HEK293 (cell line): ENCODE results near the gene TUT4.

Experiments used
- CTCF ChIA-PET: fragments of 350-600 bp; formaldehyde crosslinking; extraction: SDS; loops from one replicate; lab custom pipeline; 2021; ENCODE audit warnings: antibody characterized with exemption; lab: Yijun Ruan, JAX
- POLR2A ChIA-PET: fragments of 300-600 bp; formaldehyde crosslinking; extraction: SDS; loops from one replicate; lab custom pipeline; 2020; ENCODE audit warnings: antibody characterized with exemption, inconsistent platforms; lab: Yijun Ruan, JAX
- H3K27ac ChIP-seq: fragments of 200-500 bp; sonication (Bioruptor generic); 2 replicates; pipeline ENCODE4 v1.5.1; 2014; ENCODE audit warnings: low read depth, low read length, control low read depth, inconsistent platforms; ENCODE audit errors: extremely low read depth
- H3K36me3 ChIP-seq, 2 experiments: fragments of 200-500 bp in 1 of 2; sonication (Bioruptor generic) in 1 of 2; 1 replicate in 1 of 2; 2 replicates in 1 of 2; pipeline ENCODE4 v1.5.1; 2014 to 2017; ENCODE audit warnings: inconsistent platforms in 2 of 2, low read length in 2 of 2; ENCODE audit not compliant: control insufficient read depth in 2 of 2, insufficient read depth in 1 of 2
- H3K4me1 ChIP-seq: fragments of 200-500 bp; sonication (Bioruptor generic); 2 replicates; pipeline ENCODE4 v1.5.1; 2014; ENCODE audit warnings: mild to moderate bottlenecking, low read length, inconsistent platforms; ENCODE audit not compliant: control insufficient read depth, insufficient read depth
- H3K4me3 ChIP-seq: 2 replicates; pipeline ENCODE4 v1.5.1; 2011; ENCODE audit warnings: low read depth, mild to moderate bottlenecking, control low read depth, low read length, moderate library complexity
- H3K9me3 ChIP-seq: fragments of 200-500 bp; sonication (Bioruptor generic); 2 replicates; pipeline ENCODE4 v1.5.1; 2014; ENCODE audit warnings: low read depth, low read length, inconsistent platforms; ENCODE audit not compliant: control insufficient read depth, insufficient read depth
- EGR2 ChIP-seq: fragments of 450-650 bp; formaldehyde crosslinking; IDR thresholded peaks from 2 replicates; pipeline ENCODE4 v1.5.1; 2016; ENCODE audit warnings: low read depth, missing biosample characterization, missing genetic modification characterization
- GLI2 ChIP-seq: fragments of 450-650 bp; formaldehyde crosslinking; IDR thresholded peaks from 2 replicates; pipeline ENCODE4; 2017; ENCODE audit warnings: missing biosample characterization, missing genetic modification characterization, low read depth, borderline replicate concordance
- KLF1 ChIP-seq: fragments of 450-650 bp; formaldehyde crosslinking; IDR thresholded peaks from 2 replicates; pipeline ENCODE4 v1.5.1; 2016; ENCODE audit warnings: missing biosample characterization, missing genetic modification characterization
- KLF9 ChIP-seq: fragments of 450-650 bp; formaldehyde crosslinking; IDR thresholded peaks from 2 replicates; pipeline ENCODE4 v1.5.1; 2016; ENCODE audit warnings: missing biosample characterization, missing genetic modification characterization, low read depth
- MEIS1 ChIP-seq: sonication (generic); formaldehyde crosslinking; IDR thresholded peaks from 2 replicates; pipeline ENCODE4 v1.8.1; 2022; ENCODE audit warnings: missing genetic modification reagents, mild to moderate bottlenecking, borderline replicate concordance
- ZBTB20 ChIP-seq: fragments of 450-650 bp; formaldehyde crosslinking; IDR thresholded peaks from 2 replicates; pipeline ENCODE4 v1.5.1; 2016; ENCODE audit warnings: missing biosample characterization, missing genetic modification characterization
- ZNF121 ChIP-seq: fragments of 450-650 bp; formaldehyde crosslinking; IDR thresholded peaks from 2 replicates; pipeline ENCODE4 v1.5.1; 2016; ENCODE audit warnings: missing biosample characterization, missing genetic modification characterization
- ZNF132 ChIP-seq: fragments of 450-650 bp; formaldehyde crosslinking; IDR thresholded peaks from 2 replicates; pipeline ENCODE4 v1.5.1; 2017; ENCODE audit warnings: missing biosample characterization, missing genetic modification characterization, borderline replicate concordance
- ZNF140 ChIP-seq: fragments of 450-650 bp; formaldehyde crosslinking; IDR thresholded peaks from 2 replicates; pipeline ENCODE4 v1.5.1; 2016; ENCODE audit warnings: missing biosample characterization, missing genetic modification characterization
- ZNF146 ChIP-seq: fragments of 450-650 bp; formaldehyde crosslinking; IDR thresholded peaks from 2 replicates; pipeline ENCODE4 v1.5.1; 2016; ENCODE audit warnings: missing biosample characterization, missing genetic modification characterization
- ZNF169 ChIP-seq: fragments of 450-650 bp; formaldehyde crosslinking; IDR thresholded peaks from 2 replicates; pipeline ENCODE4 v1.5.1; 2016; ENCODE audit warnings: missing biosample characterization, missing genetic modification characterization
- ZNF174 ChIP-seq: fragments of 450-650 bp; formaldehyde crosslinking; IDR thresholded peaks from 2 replicates; pipeline ENCODE4 v1.5.0; 2017; ENCODE audit warnings: missing biosample characterization, mild to moderate bottlenecking, missing genetic modification characterization
- ZNF214 ChIP-seq: fragments of 450-650 bp; formaldehyde crosslinking; IDR thresholded peaks from 2 replicates; pipeline ENCODE4 v1.5.1; 2017; ENCODE audit warnings: missing biosample characterization, mild to moderate bottlenecking, missing genetic modification characterization, borderline replicate concordance
- ZNF274 ChIP-seq, 2 experiments: fragments of 200-500 bp in 1 of 2; fragments of 450-650 bp in 1 of 2; sonication (Bioruptor generic) in 1 of 2; formaldehyde crosslinking in 1 of 2; IDR thresholded peaks; 2 replicates each; pipeline versions ENCODE4 v1.5.1 to v1.6.1; 2014 to 2016; ENCODE audit warnings: borderline replicate concordance in 1 of 2, inconsistent platforms in 1 of 2, low read length in 1 of 2, missing biosample characterization in 1 of 2, missing genetic modification characterization in 1 of 2
- ZNF292 ChIP-seq: fragments of 450-650 bp; formaldehyde crosslinking; IDR thresholded peaks from 2 replicates; pipeline ENCODE4 v1.5.1; 2016; ENCODE audit warnings: low read depth, missing biosample characterization, missing genetic modification characterization, borderline replicate concordance
- ZNF350 ChIP-seq: fragments of 450-650 bp; formaldehyde crosslinking; IDR thresholded peaks from 2 replicates; pipeline ENCODE4 v1.5.0; 2017; ENCODE audit warnings: missing biosample characterization, mild to moderate bottlenecking, missing genetic modification characterization
- ZNF830 ChIP-seq: fragments of 450-650 bp; IDR thresholded peaks from 2 replicates; pipeline ENCODE4 v1.5.0; 2018; ENCODE audit warnings: missing biosample characterization, missing genetic modification characterization, low read depth, mild to moderate bottlenecking, moderate library complexity
- TF ChIP-seq, protein P1 (sequence below): fragments of 450-650 bp; formaldehyde crosslinking; IDR thresholded peaks from 2 replicates; pipeline ENCODE4; 2016; ENCODE audit warnings: missing biosample characterization, missing genetic modification characterization
- TF ChIP-seq, protein P2 (sequence below): fragments of 450-650 bp; IDR thresholded peaks from 2 replicates; pipeline ENCODE4 v1.5.1; 2018; ENCODE audit warnings: missing biosample characterization, mild to moderate bottlenecking, missing genetic modification characterization

Gene TUT4

DNA sequence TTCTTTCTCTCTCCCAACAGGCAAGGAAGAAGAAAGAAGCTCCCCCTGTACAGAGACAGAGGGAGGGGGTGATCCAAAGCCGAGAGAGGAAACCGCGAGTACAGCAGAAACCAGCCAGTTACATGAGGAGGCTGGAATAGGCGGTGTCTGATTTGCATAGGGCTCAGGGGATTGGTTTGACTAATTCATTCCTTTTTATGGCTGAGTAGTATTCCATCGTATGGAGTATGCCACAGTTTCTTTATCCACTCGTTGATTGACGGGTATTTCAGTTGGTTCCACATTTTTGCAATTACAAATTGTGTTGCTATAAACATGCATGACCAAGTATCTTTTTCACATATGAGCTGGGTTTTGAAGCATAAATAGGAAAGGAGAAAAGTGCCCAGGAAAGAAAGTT is 45.8 kb upstream of the TUT4 start:
- CTCF ChIA-PET = interaction anchor here (0.6 to 0.7 kb wide), 2 partner anchors 139 to 231 kb away, joined by 3 to 4 read pairs; no protein-coding TSS in a partner anchor
- Histone ChIP-seq H3K36me3 (no peaks in the 10 kb centered on the region), H3K4me3 (no peak overlapping the region), H3K9me3 (no peaks in the 10 kb centered on the region), H3K4me1 (no peaks in the 10 kb centered on the region), H3K27ac (no peak overlapping the region)
- POLR2A ChIA-PET = no interaction called here
- TF ChIP-seq ZNF121 (tag by site-specific recombination) (no peak), ZNF350 (no peak), MEIS1 (CRISPR knock-in tag) (no peak), ZNF132 (tag by site-specific recombination) (no peak), ZNF169 (no peak), ZBTB20 (no peak), ZNF146 (tag by site-specific recombination) (peak; percentile 81)

DNA sequence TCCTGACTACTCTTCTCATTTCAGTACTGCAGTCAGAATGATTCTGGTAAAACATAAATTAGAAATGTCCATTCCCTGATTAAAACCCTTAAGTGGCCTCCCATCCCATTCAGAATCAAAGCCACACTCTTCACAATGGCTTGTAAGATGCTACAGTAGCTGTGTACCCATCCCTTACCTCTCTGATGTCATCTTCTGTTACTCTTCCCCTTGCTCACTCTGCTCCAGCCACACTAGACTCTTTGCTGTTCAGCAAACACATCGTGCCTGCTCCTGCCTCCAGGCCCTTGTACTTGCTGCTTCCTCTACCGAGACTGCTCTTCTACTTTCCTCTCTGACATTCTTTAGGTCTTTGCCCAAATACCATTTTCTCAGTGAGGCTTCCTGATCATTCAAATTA is 45.0 kb upstream of the TUT4 start:
- no peak overlapping the region for H3K27ac ChIP-seq
- POLR2A ChIA-PET = no interaction called here
- H3K9me3 ChIP-seq = no peaks in the 10 kb centered on the region
- TF ChIP-seq KLF9 (no peak), GLI2 (tag by site-specific recombination) (no peak), ZNF830 (tag by site-specific recombination) (no peak), ZNF140 (no peak), ZNF174 (no peak), ZNF292 (tag by site-specific recombination) (no peak)
- TF ChIP-seq, protein P1, sequence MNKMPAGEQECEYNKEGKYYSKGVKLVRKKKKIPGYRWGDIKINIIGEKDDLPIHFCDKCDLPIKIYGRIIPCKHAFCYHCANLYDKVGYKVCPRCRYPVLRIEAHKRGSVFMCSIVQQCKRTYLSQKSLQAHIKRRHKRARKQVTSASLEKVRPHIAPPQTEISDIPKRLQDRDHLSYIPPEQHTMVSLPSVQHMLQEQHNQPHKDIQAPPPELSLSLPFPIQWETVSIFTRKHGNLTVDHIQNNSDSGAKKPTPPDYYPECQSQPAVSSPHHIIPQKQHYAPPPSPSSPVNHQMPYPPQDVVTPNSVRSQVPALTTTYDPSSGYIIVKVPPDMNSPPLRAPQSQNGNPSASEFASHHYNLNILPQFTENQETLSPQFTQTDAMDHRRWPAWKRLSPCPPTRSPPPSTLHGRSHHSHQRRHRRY (tag by site-specific recombination) = no peak
- TF ChIP-seq, protein P2, sequence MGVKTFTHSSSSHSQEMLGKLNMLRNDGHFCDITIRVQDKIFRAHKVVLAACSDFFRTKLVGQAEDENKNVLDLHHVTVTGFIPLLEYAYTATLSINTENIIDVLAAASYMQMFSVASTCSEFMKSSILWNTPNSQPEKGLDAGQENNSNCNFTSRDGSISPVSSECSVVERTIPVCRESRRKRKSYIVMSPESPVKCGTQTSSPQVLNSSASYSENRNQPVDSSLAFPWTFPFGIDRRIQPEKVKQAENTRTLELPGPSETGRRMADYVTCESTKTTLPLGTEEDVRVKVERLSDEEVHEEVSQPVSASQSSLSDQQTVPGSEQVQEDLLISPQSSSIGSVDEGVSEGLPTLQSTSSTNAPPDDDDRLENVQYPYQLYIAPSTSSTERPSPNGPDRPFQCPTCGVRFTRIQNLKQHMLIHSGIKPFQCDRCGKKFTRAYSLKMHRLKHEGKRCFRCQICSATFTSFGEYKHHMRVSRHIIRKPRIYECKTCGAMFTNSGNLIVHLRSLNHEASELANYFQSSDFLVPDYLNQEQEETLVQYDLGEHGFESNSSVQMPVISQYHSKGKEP (tag by site-specific recombination) = no peak
- TF ChIP-seq, all 188 proteins: peak for 0
- H3K4me3 ChIP-seq = no peak overlapping the region
- no peaks in the 10 kb centered on the region for H3K4me1 ChIP-seq
- H3K36me3 ChIP-seq = no peaks in the 10 kb centered on the region
- CTCF ChIA-PET = interaction anchor here (0.7 kb wide), 1 partner anchor 638 kb away, joined by 6 read pairs; no protein-coding TSS in a partner anchor

DNA sequence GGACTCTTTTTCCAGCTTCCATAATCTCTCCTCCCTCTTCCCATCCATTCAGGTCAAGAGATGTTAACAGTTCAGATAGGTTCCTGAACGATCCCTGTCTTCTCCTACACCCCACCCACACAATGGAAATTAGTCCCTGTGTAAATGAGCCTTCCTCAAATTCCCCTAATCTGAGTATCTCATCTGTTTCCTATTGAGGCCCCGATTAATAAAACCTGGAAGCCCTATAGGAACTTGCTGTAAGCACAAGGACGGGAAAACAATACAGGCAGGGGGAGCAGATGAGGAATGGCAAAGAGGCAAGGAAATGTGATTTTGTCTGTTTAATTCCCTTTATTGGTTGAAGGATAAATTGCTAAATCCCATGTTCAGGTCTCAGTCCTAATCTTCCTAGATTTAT is 42.2 kb upstream of the TUT4 start:
- no peaks in the 10 kb centered on the region for H3K4me1 ChIP-seq
- ChIA-PET POLR2A (no interaction called here), CTCF (no interaction called here)
- H3K27ac ChIP-seq = no peak overlapping the region
- H3K4me3 ChIP-seq = no peak overlapping the region
- no peaks in the 10 kb centered on the region for H3K36me3 ChIP-seq
- TF ChIP-seq KLF1 (tag by site-specific recombination) (no peak), EGR2 (tag by site-specific recombination) (peak; percentile 23; the same call in 1 of the 2 replicates), ZNF214 (tag by site-specific recombination) (no peak), ZNF274 (IDR thresholded peaks at IDR 0.05; ENCODE audit: low read length) (no peak), ZNF274 (tag by site-specific recombination; IDR thresholded peaks at IDR 0.05; ENCODE audit: borderline replicate concordance) (no peak)
- no peaks in the 10 kb centered on the region for H3K9me3 ChIP-seq
